Epidermal melanocyte (primary cell): ENCODE results near the gene HIVEP2.

Source experiments
- DNase-seq: peaks from one replicate; pipeline ENCODE4 v3.0.0; 2011; ENCODE audit warnings: low spot score; ENCODE audit not compliant: insufficient read length

Gene HIVEP2

GRCh38 chr6:142945446-142946180, 637 bp upstream of the HIVEP2 start:
- no peak for DNase-seq

- DNase-seq, result no peak
Measured at GRCh38 chr6:142944124-142945048, 590 bp downstream of the HIVEP2 start.

GRCh38 chr6:142943711-142944123, 1.3 kb downstream of the HIVEP2 start:
- no peak for DNase-seq

GRCh38 chr6:142942805-142943227, 2.2 kb downstream of the HIVEP2 start:
- DNase-seq, result no peak

- no peak for DNase-seq
Measured at GRCh38 chr6:142942238-142942637, 2.7 kb downstream of the HIVEP2 start.

GRCh38 chr6:142941018-142941417, 4.0 kb downstream of the HIVEP2 start:
- DNase-seq, result no peak

- no peak for DNase-seq
Measured at GRCh38 chr6:142940487-142940886, 4.5 kb downstream of the HIVEP2 start.

GRCh38 chr6:142938510-142938909, 6.5 kb downstream of the HIVEP2 start:
- DNase-seq, result no peak

GRCh38 chr6:142937986-142938385, 7.0 kb downstream of the HIVEP2 start:
- DNase-seq, result no peak

GRCh38 chr6:142935553-142936517, 9.1 kb downstream of the HIVEP2 start:
- DNase-seq, result no peak

- no peak for DNase-seq
Measured at GRCh38 chr6:142934599-142934998, 10.4 kb downstream of the HIVEP2 start.

GRCh38 chr6:142934106-142934505, 10.9 kb downstream of the HIVEP2 start:
- DNase-seq, result no peak

GRCh38 chr6:142933701-142934100, 11.3 kb downstream of the HIVEP2 start:
- no peak for DNase-seq

GRCh38 chr6:142932889-142933288, 12.1 kb downstream of the HIVEP2 start:
- no peak for DNase-seq

- DNase-seq, result no peak
Measured at GRCh38 chr6:142929751-142930358, 15.1 kb downstream of the HIVEP2 start.

GRCh38 chr6:142927904-142928303, 17.1 kb downstream of the HIVEP2 start:
- DNase-seq, result no peak

- no peak for DNase-seq
Measured at GRCh38 chr6:142927271-142927580, 17.8 kb downstream of the HIVEP2 start.

- DNase-seq, result peak; percentile 75
Measured at GRCh38 chr6:142926494-142927270, 18.3 kb downstream of the HIVEP2 start.

- no peak for DNase-seq
Measured at GRCh38 chr6:142926177-142926493, 18.8 kb downstream of the HIVEP2 start.

GRCh38 chr6:142925575-142926110, 19.3 kb downstream of the HIVEP2 start:
- no peak for DNase-seq
